Dedifferentiated amniotic fluid mesenchymal stem cell (primary cell): ENCODE measurements around the gene WASL.
"Not testable (repeated sequence)": the region's sequence is repeated elsewhere in the genome, so short reads cannot be mapped to it uniquely, and the experiment has no call there.

ENCODE experiments used
- DNase-seq: peaks from one replicate; pipeline ENCODE4 v3.0.0-alpha.2; 2016; ENCODE audit errors: extremely low spot score

Gene WASL

GRCh38 chr7:123748734-123749536 lies at the start of gene WASL:
WASL (minus strand) TSS chr7:123749003; CDS start chr7:123748734, 269 bp downstream.
- peak; percentile 84 for DNase-seq

DNA sequence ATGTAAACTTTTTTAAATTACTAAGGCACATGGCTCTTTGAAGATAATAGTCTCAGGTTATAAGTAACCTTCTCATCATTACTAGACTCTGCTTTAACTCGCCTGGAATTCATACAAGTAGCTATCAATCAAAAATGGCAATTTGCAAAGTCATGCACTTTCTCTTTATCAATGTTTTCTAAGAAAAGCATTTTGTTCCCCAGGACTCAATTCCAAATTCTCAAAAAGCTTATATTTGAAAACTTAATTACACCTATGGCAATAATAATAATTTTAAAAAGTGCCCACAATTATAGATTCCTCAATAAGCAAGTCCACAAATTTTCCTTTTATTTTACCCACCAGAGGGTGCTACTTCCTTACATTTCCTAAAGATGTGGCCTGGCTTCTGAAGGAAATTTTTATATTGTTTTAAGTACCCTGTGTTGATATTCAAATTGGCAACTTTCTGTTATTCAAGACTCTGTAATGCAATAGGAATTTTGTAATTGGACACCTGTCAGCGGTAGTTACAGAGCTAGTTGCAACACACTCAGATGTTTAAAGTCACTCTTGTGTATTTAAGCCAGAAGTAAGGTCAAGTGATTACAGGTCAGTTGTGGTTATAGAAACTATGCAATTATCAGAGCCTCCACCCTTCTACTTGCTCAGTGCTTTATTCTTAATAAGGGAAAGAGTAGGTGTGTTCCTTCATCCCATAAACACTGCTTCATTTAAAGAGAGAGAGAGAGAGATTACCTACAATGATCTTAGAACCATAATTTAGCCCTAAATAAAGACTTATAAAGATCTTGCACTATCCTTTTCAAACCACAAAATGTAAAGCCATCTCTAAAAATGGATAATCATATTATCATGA lies 49.1 kb upstream of the WASL start:
- peak; percentile 80 for DNase-seq

- no peak for DNase-seq
These were observed 47.8 kb upstream of the WASL start for GRCh38 chr7:123796568-123796967.

DNA sequence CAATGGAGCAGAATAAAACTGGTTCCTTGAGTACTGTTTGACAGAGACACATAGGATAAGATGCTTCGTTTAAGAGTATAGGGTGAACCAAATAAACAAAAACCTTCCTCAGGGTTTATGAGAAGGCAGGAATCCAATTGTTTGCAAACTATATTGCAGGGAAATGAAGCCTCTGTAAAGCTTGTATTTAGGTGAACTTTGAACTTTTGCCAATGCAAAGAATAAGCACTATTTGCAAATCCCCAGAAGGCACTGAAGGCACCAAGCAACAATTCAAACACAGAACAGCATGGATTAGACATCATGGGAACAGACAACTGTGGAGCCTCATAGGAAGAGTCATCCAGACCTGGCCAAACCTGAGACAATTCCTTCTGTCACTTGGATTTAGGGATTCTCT lies 47.1 kb upstream of the WASL start:
- no peak for DNase-seq

DNA sequence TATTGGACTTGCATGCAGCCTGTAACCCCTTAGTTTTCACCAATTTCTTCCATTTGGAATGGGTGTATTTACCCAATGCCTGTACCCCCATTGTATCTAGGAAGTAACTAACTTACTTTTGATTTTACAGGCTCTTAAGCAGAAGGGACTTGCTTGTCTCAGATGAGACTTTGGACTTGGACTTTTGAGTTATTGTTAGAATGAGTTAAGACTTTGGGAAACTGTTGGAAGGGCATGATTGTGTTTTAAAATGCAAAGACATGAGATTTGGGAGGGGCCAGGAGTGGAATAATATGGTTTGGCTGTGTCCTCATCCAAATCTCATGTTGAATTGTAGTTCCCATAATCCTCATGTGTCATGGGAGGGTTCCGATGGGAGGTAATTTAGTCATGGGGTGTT lies 46.3 kb upstream of the WASL start:
- not testable (repeated sequence) for DNase-seq

- DNase-seq = no peak
These were observed 43.7 kb upstream of the WASL start for GRCh38 chr7:123792547-123792946.

DNA sequence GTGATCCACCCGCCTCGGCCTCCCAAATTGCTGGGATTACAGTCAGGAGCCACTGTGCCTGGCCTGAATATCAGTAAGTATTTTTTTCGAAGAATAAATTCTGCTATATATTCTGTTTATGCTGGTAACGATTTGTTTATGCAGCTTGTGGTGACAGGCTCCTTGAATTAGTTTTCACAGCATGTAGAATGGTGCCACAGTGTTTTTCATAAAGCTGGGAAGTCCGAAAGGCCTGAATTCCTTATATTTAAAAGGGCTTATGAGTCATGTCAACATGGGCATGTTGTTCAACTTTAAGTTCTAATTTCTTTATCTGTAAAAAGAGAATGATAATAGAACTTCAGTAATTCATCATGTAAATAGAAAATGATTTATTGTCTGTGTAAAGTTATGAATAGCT lies 42.2 kb upstream of the WASL start:
- no peak for DNase-seq

GRCh38 chr7:123789817-123790216 lies 41.0 kb upstream of the WASL start:
- no peak for DNase-seq

- no peak for DNase-seq
These were observed 40.5 kb upstream of the WASL start for GRCh38 chr7:123789206-123789784.

DNA sequence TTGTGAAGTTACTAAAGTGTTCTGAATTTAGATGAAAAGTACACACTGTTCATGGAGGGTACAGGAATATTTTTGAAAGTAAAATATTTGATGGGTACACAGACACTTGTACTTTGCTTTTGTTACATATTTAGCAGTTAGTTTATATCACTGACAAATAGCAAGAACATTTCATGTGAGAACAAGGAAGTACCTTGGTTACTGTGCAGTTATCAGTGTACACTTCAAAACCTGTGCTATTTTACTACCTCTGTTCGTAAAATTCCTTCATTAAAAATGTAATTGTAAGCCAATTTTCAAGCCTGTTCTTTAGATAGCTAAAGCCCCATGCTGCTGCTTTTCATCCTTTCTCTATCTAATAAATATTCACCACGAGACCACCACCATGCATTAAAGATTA lies 39.8 kb upstream of the WASL start:
- DNase-seq = no peak

- no peak for DNase-seq
These were observed 38.6 kb upstream of the WASL start for GRCh38 chr7:123787220-123788007.

DNA sequence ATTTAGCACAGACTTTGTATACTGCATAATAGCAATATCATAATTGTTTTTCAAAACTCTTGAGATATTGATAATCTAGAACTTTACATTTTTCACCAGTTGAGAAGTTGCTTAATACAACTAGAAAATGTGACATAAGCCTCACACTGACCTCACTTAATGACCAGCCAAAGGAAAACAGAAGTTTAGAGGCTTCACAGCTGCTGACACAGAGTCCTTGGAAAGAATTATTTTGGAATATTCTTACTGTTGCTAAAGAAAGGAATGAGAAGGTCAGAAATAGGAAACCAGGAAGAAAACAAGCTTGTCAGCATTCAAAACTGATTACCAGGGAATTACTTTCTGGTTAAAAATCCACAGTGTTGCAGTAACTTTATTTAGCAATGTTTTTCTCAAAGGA lies 35.5 kb upstream of the WASL start:
- no peak for DNase-seq

GRCh38 chr7:123783820-123784219 lies 35.0 kb upstream of the WASL start:
- no peak for DNase-seq

GRCh38 chr7:123782071-123782798 lies 33.4 kb upstream of the WASL start:
- DNase-seq = no peak

- DNase-seq = not testable (repeated sequence)
These were observed 31.7 kb upstream of the WASL start for GRCh38 chr7:123780472-123780871.

DNA sequence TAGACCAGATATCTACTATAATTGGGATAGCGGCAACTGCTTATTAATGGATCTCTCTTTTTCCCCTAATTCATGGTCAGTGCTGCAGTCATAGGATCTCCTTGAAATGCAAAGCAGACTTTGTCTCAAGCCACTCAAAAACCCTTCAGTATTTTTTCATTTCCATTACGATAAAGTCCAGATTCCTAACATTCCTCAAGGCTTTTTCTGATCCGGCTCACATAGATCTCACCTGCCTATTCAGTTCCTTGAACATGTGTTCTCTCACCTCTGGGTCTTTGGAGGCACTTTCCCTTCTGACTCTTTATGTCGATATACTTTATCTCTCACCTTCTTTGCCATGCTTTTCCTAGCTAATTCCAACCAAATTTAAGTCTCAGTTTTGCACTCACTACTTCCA lies 25.7 kb upstream of the WASL start:
- DNase-seq = no peak

- no peak for DNase-seq
These were observed 24.7 kb upstream of the WASL start for GRCh38 chr7:123773481-123773880.

DNA sequence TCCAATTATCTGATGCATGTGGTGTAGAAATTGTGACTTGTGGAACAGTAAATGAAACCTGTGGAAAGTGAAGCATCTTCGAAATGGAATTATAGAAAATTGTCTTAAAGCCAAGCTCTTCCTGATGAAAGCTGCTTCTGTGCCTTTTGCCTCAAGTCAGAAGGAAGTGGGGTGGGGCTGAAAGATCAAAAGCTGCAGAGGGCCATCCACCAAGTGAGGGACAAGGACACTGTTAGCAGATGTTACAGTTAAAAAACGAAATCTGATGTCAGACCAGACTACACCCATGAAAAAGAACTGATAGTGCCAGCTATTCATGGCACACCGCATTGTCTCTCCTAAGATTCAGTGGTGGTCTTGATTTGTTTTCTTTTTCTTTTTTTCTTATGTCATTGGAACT lies 23.8 kb upstream of the WASL start:
- DNase-seq = no peak

DNA sequence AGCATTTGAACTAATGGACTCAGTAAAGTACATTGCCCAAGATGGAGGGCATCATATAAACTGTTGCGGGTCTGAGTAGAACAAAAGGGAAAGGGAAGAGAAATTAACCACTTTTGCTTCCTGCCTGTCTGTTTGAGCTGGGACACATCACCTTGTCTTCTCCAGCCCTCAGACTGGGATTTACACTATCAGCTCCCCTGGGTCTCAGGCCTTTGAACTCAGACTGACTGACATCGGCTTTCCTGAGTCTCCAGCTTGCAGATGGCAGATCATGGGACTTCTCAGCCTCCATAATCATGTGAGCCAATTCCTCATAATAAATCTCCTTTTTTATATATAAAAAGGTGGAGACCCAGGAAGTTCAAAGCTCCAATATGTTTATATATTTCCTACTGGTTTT lies 23.0 kb upstream of the WASL start:
- DNase-seq = no peak

GRCh38 chr7:123771256-123771655 lies 22.5 kb upstream of the WASL start:
- no peak for DNase-seq

- DNase-seq = no peak
These were observed 21.6 kb upstream of the WASL start for GRCh38 chr7:123770378-123770777.
